Measurements from ENCODE around the gene PATL2.
"Not testable (repeated sequence)": the region's sequence is repeated elsewhere in the genome, so short reads cannot be mapped to it uniquely, and the experiment has no call there.

Gene PATL2

GRCh38 chr15:44689318-44689717 is 21.8 kb downstream of the PATL2 start:
- DNase-seq: not testable (repeated sequence)

- DNase-seq: peak; percentile 58 to 82 (median 78)
Observed at GRCh38 chr15:44682809-44683682, 28.1 kb downstream of the PATL2 start.

GRCh38 chr15:44682211-44682610 is 28.9 kb downstream of the PATL2 start:
- no peak for DNase-seq

- no peak for DNase-seq
Observed at GRCh38 chr15:44676676-44677075, 34.4 kb downstream of the PATL2 start.

GRCh38 chr15:44675911-44676310 is 35.2 kb downstream of the PATL2 start:
- no peak for DNase-seq

- DNase-seq: no peak
Observed at GRCh38 chr15:44673639-44674038, 37.5 kb downstream of the PATL2 start.

- no peak for DNase-seq
Observed at GRCh38 chr15:44670087-44670950, 40.8 kb downstream of the PATL2 start.

- DNase-seq: no peak
Observed at GRCh38 chr15:44668921-44669320, 42.2 kb downstream of the PATL2 start.

GRCh38 chr15:44667039-44667360 is 44.1 kb downstream of the PATL2 start:
- DNase-seq: no peak

- DNase-seq: no peak
Observed at GRCh38 chr15:44666210-44667038, 44.7 kb downstream of the PATL2 start.

GRCh38 chr15:44663410-44664308 is 47.5 kb downstream of the PATL2 start, which contains the start of gene SPG11:
TSS of gene SPG11 (minus strand) at chr15:44663662. CDS start at chr15:44663647, 15 bp downstream.
- DNase-seq: peak; percentile 92 to 97 (median 93)

GRCh38 chr15:44662478-44663409 is 48.4 kb downstream of the PATL2 start:
- peak; percentile 6 to 84 (median 76) for DNase-seq

- no peak for DNase-seq
Observed at GRCh38 chr15:44661576-44661975, 49.5 kb downstream of the PATL2 start.

- DNase-seq: no peak
Observed at GRCh38 chr15:44659056-44659455, 52.1 kb downstream of the PATL2 start.

GRCh38 chr15:44657378-44657777 is 53.7 kb downstream of the PATL2 start:
- no peak for DNase-seq

GRCh38 chr15:44656913-44657312 is 54.2 kb downstream of the PATL2 start:
- no peak for DNase-seq

GRCh38 chr15:44656298-44656697 is 54.8 kb downstream of the PATL2 start:
- no peak for DNase-seq

GRCh38 chr15:44654858-44655257 is 56.3 kb downstream of the PATL2 start:
- no peak for DNase-seq

GRCh38 chr15:44647637-44648036 is 63.5 kb downstream of the PATL2 start:
- DNase-seq: no peak

- no peak for DNase-seq
Observed at GRCh38 chr15:44647036-44647435, 64.1 kb downstream of the PATL2 start.

- DNase-seq: no peak
Observed at GRCh38 chr15:44646460-44646859, 64.7 kb downstream of the PATL2 start.
